Chondrocyte (in vitro differentiated cells): ENCODE results near the gene THOC1. TPM values are rescaled to one million over a fixed set of nuclear protein-coding genes. Genes with fewer than 3 reads are reported as not detected.

Source experiments
- DNase-seq: peaks from one replicate; pipeline ENCODE4 v3.0.0; 2021; ENCODE audit warnings: mixed read lengths, low spot score
- H3K27ac Mint-ChIP-seq: one replicate; pipeline ENCODE4 v1.8.0; 2021; ENCODE audit warnings: mild to moderate bottlenecking, moderate library complexity, mixed read lengths; ENCODE audit not compliant: unreplicated experiment
- H3K27me3 Mint-ChIP-seq: 2 replicates; pipeline ENCODE4 v1.8.0; 2021; ENCODE audit warnings: low read depth, mixed read lengths
- H3K36me3 Mint-ChIP-seq: 2 replicates; pipeline ENCODE4 v1.8.0; 2021; ENCODE audit warnings: low read depth, mixed read lengths
- H3K4me1 Mint-ChIP-seq: 2 replicates; pipeline ENCODE4 v1.8.0; 2021; ENCODE audit warnings: low read depth, mild to moderate bottlenecking, mixed read lengths
- H3K4me3 Mint-ChIP-seq: one replicate; pipeline ENCODE4 v1.8.0; 2021; ENCODE audit warnings: mild to moderate bottlenecking, moderate library complexity, mixed read lengths; ENCODE audit not compliant: unreplicated experiment
- H3K9me3 Mint-ChIP-seq: 2 replicates; pipeline ENCODE4 v1.8.0; 2021; ENCODE audit warnings: low read depth, mixed read lengths
- total RNA-seq: library from RNA; stranded (reverse); gene quantifications from 3 replicates; pipeline ENCODE4 v1.2.1, GENCODE V29; 2021
- TF ChIP-seq, protein P1 (sequence below): fragments of 200-600 bp; sonication (generic); IDR thresholded peaks from 2 replicates; pipeline ENCODE4 v1.5.0; 2021; ENCODE audit warnings: antibody characterized with exemption, mild to moderate bottlenecking, moderate library complexity

THOC1 gene
- total RNA-seq, 1 donor from 2014 or later = 19.9 TPM

DNA sequence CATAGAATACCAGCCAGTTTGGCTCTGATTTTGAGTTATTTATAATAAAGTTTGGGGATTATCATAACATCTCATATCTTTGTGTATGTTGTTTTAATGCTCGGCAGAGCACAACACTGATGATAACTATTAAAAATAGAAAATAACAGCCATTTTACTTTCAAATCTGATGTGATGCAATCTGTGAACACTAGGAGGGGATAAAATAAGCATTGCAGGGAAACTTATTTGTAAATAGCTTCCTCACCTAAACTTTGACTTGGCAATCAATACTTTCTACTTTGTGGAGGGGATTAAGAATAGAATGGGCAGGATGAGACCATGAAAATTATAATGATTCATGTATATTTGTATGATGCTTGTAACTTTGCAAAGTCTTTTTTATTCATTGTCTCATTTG, 55.1 kb downstream of the THOC1 start:
- Mint-ChIP-seq H3K4me1 (peaks cover 8% of the 10 kb centered on the region), H3K27me3 (no peaks in the 10 kb centered on the region), H3K4me3 (no peak overlapping the region), H3K27ac (no peak overlapping the region), H3K36me3 (peaks cover 42% of the 10 kb centered on the region), H3K9me3 (no peaks in the 10 kb centered on the region)
- no peak for DNase-seq
- TF ChIP-seq, protein P1, sequence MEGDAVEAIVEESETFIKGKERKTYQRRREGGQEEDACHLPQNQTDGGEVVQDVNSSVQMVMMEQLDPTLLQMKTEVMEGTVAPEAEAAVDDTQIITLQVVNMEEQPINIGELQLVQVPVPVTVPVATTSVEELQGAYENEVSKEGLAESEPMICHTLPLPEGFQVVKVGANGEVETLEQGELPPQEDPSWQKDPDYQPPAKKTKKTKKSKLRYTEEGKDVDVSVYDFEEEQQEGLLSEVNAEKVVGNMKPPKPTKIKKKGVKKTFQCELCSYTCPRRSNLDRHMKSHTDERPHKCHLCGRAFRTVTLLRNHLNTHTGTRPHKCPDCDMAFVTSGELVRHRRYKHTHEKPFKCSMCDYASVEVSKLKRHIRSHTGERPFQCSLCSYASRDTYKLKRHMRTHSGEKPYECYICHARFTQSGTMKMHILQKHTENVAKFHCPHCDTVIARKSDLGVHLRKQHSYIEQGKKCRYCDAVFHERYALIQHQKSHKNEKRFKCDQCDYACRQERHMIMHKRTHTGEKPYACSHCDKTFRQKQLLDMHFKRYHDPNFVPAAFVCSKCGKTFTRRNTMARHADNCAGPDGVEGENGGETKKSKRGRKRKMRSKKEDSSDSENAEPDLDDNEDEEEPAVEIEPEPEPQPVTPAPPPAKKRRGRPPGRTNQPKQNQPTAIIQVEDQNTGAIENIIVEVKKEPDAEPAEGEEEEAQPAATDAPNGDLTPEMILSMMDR = peak; percentile 59

DNA sequence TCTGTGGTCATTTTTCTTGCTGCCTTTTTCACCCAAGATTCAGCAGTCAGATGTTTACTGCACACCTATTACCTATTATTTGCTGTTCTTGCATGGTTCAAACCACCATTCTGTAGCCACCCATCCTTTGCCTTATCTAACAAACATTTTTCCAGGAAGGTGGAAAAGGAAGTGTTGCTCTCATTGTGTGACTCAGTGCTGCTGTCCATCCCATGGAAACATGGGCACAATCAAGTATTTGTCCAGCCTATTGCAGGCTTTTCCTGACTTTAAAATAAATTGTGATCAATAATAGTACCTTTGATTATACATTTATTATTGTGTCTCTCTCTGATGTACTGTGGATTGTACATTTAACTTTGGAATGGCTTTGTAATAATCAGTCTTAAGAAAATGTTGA, 56.3 kb downstream of the THOC1 start:
- Mint-ChIP-seq H3K27me3 (no peaks in the 10 kb centered on the region), H3K36me3 (peaks cover 33% of the 10 kb centered on the region), H3K9me3 (no peaks in the 10 kb centered on the region), H3K4me1 (peaks cover 8% of the 10 kb centered on the region), H3K27ac (no peak overlapping the region), H3K4me3 (no peak overlapping the region)
- TF ChIP-seq, protein P1 = no peak
- no peak for DNase-seq

DNA sequence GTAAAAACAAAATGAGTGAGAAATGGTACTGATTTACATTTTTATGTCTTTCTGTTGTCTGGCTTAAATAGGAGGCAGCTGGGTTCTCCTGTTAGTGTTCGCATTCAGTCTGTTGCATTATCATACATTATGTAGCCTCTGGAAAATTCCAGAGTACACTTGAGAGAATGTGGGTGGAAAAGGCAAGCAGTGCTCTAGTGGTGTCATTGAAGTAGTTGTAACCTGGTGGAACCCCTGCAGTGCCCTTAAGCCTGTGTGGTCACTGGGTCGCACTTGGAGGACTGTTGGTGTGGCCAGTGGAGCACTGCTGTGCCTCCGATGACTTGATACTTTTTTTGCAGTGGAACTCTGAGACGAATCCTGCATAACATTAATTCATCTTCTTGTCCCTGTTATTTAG, 57.1 kb downstream of the THOC1 start:
- no peak overlapping the region for H3K4me3 Mint-ChIP-seq
- peaks cover 37% of the 10 kb centered on the region for H3K36me3 Mint-ChIP-seq
- H3K9me3 Mint-ChIP-seq = no peaks in the 10 kb centered on the region
- TF ChIP-seq, protein P1 = no peak
- H3K27ac Mint-ChIP-seq = no peak overlapping the region
- H3K27me3 Mint-ChIP-seq = no peaks in the 10 kb centered on the region
- H3K4me1 Mint-ChIP-seq = peaks cover 9% of the 10 kb centered on the region
- DNase-seq = no peak

GRCh38 chr18:210075-210474, 57.8 kb downstream of the THOC1 start:
- Mint-ChIP-seq H3K36me3 (peaks cover 38% of the 10 kb centered on the region), H3K4me1 (peaks cover 15% of the 10 kb centered on the region), H3K4me3 (no peak overlapping the region), H3K27me3 (no peaks in the 10 kb centered on the region), H3K27ac (no peak overlapping the region), H3K9me3 (no peaks in the 10 kb centered on the region)
- no peak for DNase-seq
- TF ChIP-seq, protein P1 = no peak

- no peak for DNase-seq
- no peaks in the 10 kb centered on the region for H3K4me1 Mint-ChIP-seq
- H3K36me3 Mint-ChIP-seq = peaks cover 25% of the 10 kb centered on the region
- TF ChIP-seq, protein P1 = no peak
- no peak overlapping the region for H3K4me3 Mint-ChIP-seq
- H3K27me3 Mint-ChIP-seq = no peaks in the 10 kb centered on the region
- no peaks in the 10 kb centered on the region for H3K9me3 Mint-ChIP-seq
- no peak overlapping the region for H3K27ac Mint-ChIP-seq
These were observed 68.1 kb downstream of the THOC1 start for GRCh38 chr18:199768-200167.
